Heart right ventricle (tissue), 16 donors: ENCODE results near the gene YOD1. TPM values are rescaled to one million over a fixed set of nuclear protein-coding genes. Genes with fewer than 3 reads are reported as not detected.

Experiments used
- ATAC-seq, 8 donors: fragments of 200-7000 bp; cut with Tn5 transposase; one replicate each; pipeline ENCODE4 v1.9.1; 2020; ENCODE audit warnings: mild to moderate bottlenecking in 8 of 8, moderate library complexity in 8 of 8, moderate number of reproducible peaks in 1 of 8
- DNase-seq, 2 donors: peaks; one replicate each; pipeline ENCODE4 v3.0.0-alpha.2; 2020
- H3K27ac ChIP-seq, 10 donors: fragments of 200-600 bp; sonication (generic) in 2 of 10; one replicate each; pipeline versions ENCODE4 v1.5.0 to v1.8.0; 2020 to 2022; ENCODE audit warnings: mild to moderate bottlenecking in 3 of 10
- H3K27me3 ChIP-seq, 7 donors: fragments of 200-600 bp; one replicate each; pipeline ENCODE4 v1.8.0; 2021 to 2022; ENCODE audit warnings: mild to moderate bottlenecking in 2 of 7
- H3K36me3 ChIP-seq, 9 donors: fragments of 200-600 bp; sonication (generic) in 1 of 9; one replicate each; pipeline versions ENCODE4 v1.5.0 to v1.8.0; 2020 to 2022; ENCODE audit warnings: mild to moderate bottlenecking in 2 of 9
- H3K4me1 ChIP-seq, 9 donors: fragments of 200-600 bp; sonication (generic) in 1 of 9; one replicate each; pipeline versions ENCODE4 v1.5.0 to v1.8.0; 2020 to 2022; ENCODE audit warnings: mild to moderate bottlenecking in 4 of 9
- H3K4me3 ChIP-seq, 10 donors: fragments of 200-600 bp; sonication (generic) in 2 of 10; one replicate each; pipeline versions ENCODE4 v1.5.0 to v1.8.0; 2020 to 2022; ENCODE audit warnings: mild to moderate bottlenecking in 7 of 10, moderate library complexity in 2 of 10
- H3K9me3 ChIP-seq, 11 donors: fragments of 200-600 bp in 10 of 11; sonication (generic) in 2 of 11; one replicate each; pipeline versions ENCODE4 v1.5.0 to v1.8.0; 2013 to 2022; ENCODE audit warnings: mild to moderate bottlenecking in 2 of 11, control low read depth in 1 of 11, moderate library complexity in 1 of 11
- WGBS, 2 donors: extraction: QIAGEN DNeasy Blood & Tissue Kit; methylation state at CpG; one replicate each; pipeline ENCODE4 v1.1.7; 2013; ENCODE audit warnings: inconsistent platforms in 1 of 2; 5-methylcytosine and 5-hydroxymethylcytosine counted together
- intact Hi-C, 10 donors: fragments of 100-400 bp; cut with DNase I; formaldehyde crosslinking; loops; one replicate each; pipeline versions ENCODE4 v1.11.1 to v1.14.2; 2022
- polyA plus RNA-seq, 2 donors: library from polyadenylated mRNA; stranded (reverse); fragments of 200-250 nt; gene quantifications; one replicate each; pipeline ENCODE4 v1.2.3, GENCODE V29; 2013
- total RNA-seq, 10 donors: library from RNA; stranded (reverse); fragmentation: NEBNext Ultra II Directional in 3 of 10; extraction: Animal tissue kit (Norgen Biotek cat#: 25700) in 3 of 10; gene quantifications; one replicate each; pipeline versions ENCODE4 v1.2.1 to v1.2.4, GENCODE V29; 2021 to 2023
- TF ChIP-seq, protein P1 (sequence below), 9 donors: fragments of 200-600 bp; sonication (generic) in 2 of 9; IDR thresholded peaks; one replicate each; pipeline versions ENCODE4 v1.5.0 to v1.8.0; 2021 to 2022; ENCODE audit warnings: antibody characterized with exemption in 9 of 9, mild to moderate bottlenecking in 5 of 9, moderate library complexity in 1 of 9
- donor health status: Arrhythmogenic right ventricular cardiomyopathy.
- donor health status: ischemic (EF 13 %, LVEDD 7.1; RV severe dilation, severe dysfunction).
- donor health status: healthy with polysubstance abuse.
- donor health status: DM: no; HTN: yes; CAD: no.
- donor health status: DM: no; HTN: no; CAD: no.
- donor health status: ischemic (EF 25% LVEDD 6.9; RV normal size, moderate dysfunction).
- donor health status: ischemic (EF 25% LVEDD 5.7; RV mildly dilated, moderate dysfunction).
- donor health status: healthy.
- donor health status: DM: yes; HTN: yes; CAD: no.
- donor health status: Ischemic cardiomyopathy.
- donor health status: ischemic (EF 35%, LVEDD 5.7; RV mildly dilated, moderate dysfunction).
- donor health status: nonischemic (EF 11% LVEDD 7.7; RV severe dilation, severe dysfunction).
- donor health status: DM: yes; HTN: yes; CAD: no.
- donor health status: PGD.
- donor health status: ischemic (EF 29% LVEDD 5.4; RV normal size, mild dysfunction).
- donor health status: nonischemic (EF 23%, LVEDD 6.1; RV moderate dilation, normal function).

The YOD1 gene
- total and polyA plus RNA-seq, 12 donors, result 2.6 to 9.1 (median 5.7) TPM

DNA sequence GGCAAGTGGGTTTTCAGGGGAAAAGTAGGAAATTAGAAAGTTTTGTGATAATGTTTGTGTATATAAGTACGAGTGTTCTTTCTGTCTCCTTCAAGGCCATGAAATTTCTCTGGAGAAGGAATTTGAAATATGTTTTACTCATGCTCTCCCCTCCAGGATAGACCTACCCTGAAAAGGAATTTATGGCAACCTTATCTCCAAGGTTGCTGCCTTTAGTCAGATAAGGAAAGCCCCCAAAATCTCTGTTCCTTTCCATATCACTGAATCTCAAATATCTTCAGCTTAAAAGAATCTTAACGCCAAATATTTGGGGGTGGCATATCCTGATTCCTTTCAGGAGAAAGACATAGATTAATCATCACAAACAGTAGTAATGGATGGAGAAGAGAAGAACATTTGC is 37.2 kb upstream of the YOD1 start:
- no peak for ATAC-seq
- Histone ChIP-seq H3K4me3 (no peak overlapping the region), H3K27ac (no peak overlapping the region), H3K9me3 (no peaks in the 10 kb centered on the region), H3K36me3 (no peaks in the 10 kb centered on the region), H3K4me1 (peaks cover 0 to 13% (median 0%) of the 10 kb centered on the region in 9 donors), H3K27me3 (no peaks in the 10 kb centered on the region)
- intact Hi-C loops, result loop anchor here in 7 of 10 donors (2.0 to 10.0 kb wide), 6 partner anchors 237 to 414 kb away; partner anchors contain the start of genes CR1 (in 4 of the 7) and CD55 (in 2 of the 7)
- TF ChIP-seq, protein P1, sequence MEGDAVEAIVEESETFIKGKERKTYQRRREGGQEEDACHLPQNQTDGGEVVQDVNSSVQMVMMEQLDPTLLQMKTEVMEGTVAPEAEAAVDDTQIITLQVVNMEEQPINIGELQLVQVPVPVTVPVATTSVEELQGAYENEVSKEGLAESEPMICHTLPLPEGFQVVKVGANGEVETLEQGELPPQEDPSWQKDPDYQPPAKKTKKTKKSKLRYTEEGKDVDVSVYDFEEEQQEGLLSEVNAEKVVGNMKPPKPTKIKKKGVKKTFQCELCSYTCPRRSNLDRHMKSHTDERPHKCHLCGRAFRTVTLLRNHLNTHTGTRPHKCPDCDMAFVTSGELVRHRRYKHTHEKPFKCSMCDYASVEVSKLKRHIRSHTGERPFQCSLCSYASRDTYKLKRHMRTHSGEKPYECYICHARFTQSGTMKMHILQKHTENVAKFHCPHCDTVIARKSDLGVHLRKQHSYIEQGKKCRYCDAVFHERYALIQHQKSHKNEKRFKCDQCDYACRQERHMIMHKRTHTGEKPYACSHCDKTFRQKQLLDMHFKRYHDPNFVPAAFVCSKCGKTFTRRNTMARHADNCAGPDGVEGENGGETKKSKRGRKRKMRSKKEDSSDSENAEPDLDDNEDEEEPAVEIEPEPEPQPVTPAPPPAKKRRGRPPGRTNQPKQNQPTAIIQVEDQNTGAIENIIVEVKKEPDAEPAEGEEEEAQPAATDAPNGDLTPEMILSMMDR (IDR thresholded peaks at IDR 0.05), result no peak
- DNase-seq, result no peak
- WGBS, 2 donors, result 70 to 77% methylated on average over 2 of the region's 2 CpGs

DNA sequence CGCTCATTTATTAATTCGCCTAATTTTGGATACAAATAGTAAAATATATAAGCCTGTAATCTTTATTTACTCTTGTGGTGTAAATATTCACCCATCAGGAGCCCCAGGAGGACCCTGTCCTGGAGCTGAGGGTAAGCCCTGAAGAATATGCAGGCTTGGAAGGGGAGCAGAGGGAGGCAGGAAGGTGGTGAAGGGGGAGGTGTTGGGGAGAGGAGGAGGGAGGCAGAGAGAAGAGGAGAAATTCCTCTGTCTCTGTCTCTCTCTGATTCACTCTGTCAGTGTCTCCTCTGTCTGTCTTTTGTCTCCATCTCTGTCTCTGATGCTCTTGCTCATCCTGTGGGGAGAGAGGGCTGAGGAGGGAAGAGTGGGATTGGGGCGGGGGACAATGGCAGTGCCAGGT is 34.9 kb upstream of the YOD1 start:
- TF ChIP-seq, protein P1 (IDR thresholded peaks at IDR 0.05), result no peak
- DNase-seq, result no peak
- Histone ChIP-seq H3K36me3 (peaks cover 0 to 12% (median 0%) of the 10 kb centered on the region in 9 donors), H3K4me1 (peaks cover 0 to 13% (median 0%) of the 10 kb centered on the region in 9 donors), H3K9me3 (no peaks in the 10 kb centered on the region), H3K27ac (no peak overlapping the region), H3K4me3 (no peak overlapping the region), H3K27me3 (no peaks in the 10 kb centered on the region)
- ATAC-seq, result no peak
- intact Hi-C loops, result loop anchor here in 9 of 10 donors (2.0 to 10.0 kb wide), 8 partner anchors 239 to 416 kb away; partner anchors contain the start of genes CR1 (in 4 of the 9) and CD55 (in 2 of the 9)
- WGBS, 2 donors, result 84 to 85% methylated on average over 3 of the region's 3 CpGs

DNA sequence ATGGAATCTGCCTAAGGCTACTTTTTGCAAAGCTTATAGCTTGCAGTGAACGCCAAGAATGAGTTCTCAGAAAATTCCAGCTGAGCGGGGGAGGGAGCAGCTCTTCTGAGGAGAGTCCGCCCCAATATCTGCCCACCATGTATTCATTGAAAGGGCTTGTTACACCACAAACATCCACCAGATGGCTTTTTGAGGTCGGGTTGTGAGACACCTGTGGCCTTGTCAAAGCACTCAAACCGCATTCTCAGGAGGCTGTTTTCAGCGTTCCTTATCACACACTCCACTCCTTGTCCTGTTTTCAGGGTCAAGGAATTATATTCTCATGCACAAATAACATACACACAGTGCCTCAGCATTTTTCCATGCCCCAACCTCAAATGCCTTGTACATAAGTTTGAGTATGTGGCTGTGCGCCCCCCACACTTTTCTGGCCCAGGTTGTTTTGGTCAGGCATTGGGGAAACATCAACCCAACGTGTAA is 33.7 kb upstream of the YOD1 start:
- WGBS, 2 donors, result 22 to 24% methylated on average over 8 of the region's 8 CpGs
- DNase-seq (peak in 1 of 2 donors; percentile 53), ATAC-seq (peak in 7 of 8 donors; percentile 33 to 76 (median 66))
- peaks cover 0 to 24% (median 0%) of the 10 kb centered on the region in 9 donors for H3K36me3 ChIP-seq
- intact Hi-C loops, result loop anchor here (2.0 to 10.0 kb wide), 10 partner anchors 238 to 418 kb away; partner anchors contain the start of genes CR1 (in 4 of the 10) and CD55 (in 3 of the 10)
- H3K4me1 ChIP-seq, result peaks cover 0 to 13% (median 0%) of the 10 kb centered on the region in 9 donors
- H3K9me3 ChIP-seq, result no peaks in the 10 kb centered on the region
- H3K4me3 ChIP-seq, result no peak overlapping the region
- H3K27me3 ChIP-seq, result no peaks in the 10 kb centered on the region
- TF ChIP-seq, protein P1 (IDR thresholded peaks at IDR 0.05), result peak; percentile 32 to 73 (median 61)
- no peak overlapping the region for H3K27ac ChIP-seq

DNA sequence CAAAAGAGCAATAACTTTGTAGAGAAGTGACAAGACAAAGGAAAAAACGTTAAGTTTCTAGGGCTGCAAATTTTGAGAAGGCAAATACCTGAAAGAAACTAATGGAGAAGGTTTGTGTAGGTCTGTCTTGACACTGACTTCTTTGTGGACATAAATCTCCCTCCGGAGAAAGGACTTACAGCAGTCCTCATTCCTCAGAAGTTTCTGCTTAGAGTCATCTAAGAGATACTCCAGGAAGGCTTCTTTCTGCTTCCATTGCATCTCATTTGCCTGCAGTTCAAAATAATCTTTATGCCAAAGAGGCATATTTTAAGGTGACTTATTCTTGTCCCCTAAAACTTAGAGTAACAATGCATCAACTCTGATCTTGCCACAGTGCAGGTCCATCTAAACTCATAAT is 33.2 kb upstream of the YOD1 start:
- no peaks in the 10 kb centered on the region for H3K27me3 ChIP-seq
- DNase-seq (no peak), ATAC-seq (no peak)
- WGBS, 2 donors, result 69 to 73% methylated on average over 2 of the region's 2 CpGs
- H3K36me3 ChIP-seq, result peaks cover 0 to 29% (median 0%) of the 10 kb centered on the region in 9 donors
- TF ChIP-seq, protein P1 (IDR thresholded peaks at IDR 0.05), result no peak
- H3K27ac ChIP-seq, result no peak overlapping the region
- H3K9me3 ChIP-seq, result no peaks in the 10 kb centered on the region
- H3K4me1 ChIP-seq, result peaks cover 0 to 11% (median 0%) of the 10 kb centered on the region in 9 donors
- no peak overlapping the region for H3K4me3 ChIP-seq
- intact Hi-C loops, result loop anchor here in 7 of 10 donors (2.0 to 10.0 kb wide), 7 partner anchors 238 to 415 kb away; partner anchors contain the start of gene CD55 (in 3 of the 7)
